Measurements from ENCODE around the gene NGDN. TPM values are rescaled to one million over a fixed set of nuclear protein-coding genes. Genes with fewer than 3 reads are reported as not detected.

Gene NGDN
- total RNA-seq, 1 experiment from 2014 or later: 63.6 TPM

- in situ Hi-C loops (cut with HindIII; ENCODE audit: low pct_unique_long_range_greater_than_20kb, low sequenced_read_pairs): no loop called here
- DNase-seq (ENCODE audit: low read depth, low spot score): no peak
Observed at GRCh38 chr14:23512156-23512555, 42.7 kb downstream of the NGDN start.

DNA sequence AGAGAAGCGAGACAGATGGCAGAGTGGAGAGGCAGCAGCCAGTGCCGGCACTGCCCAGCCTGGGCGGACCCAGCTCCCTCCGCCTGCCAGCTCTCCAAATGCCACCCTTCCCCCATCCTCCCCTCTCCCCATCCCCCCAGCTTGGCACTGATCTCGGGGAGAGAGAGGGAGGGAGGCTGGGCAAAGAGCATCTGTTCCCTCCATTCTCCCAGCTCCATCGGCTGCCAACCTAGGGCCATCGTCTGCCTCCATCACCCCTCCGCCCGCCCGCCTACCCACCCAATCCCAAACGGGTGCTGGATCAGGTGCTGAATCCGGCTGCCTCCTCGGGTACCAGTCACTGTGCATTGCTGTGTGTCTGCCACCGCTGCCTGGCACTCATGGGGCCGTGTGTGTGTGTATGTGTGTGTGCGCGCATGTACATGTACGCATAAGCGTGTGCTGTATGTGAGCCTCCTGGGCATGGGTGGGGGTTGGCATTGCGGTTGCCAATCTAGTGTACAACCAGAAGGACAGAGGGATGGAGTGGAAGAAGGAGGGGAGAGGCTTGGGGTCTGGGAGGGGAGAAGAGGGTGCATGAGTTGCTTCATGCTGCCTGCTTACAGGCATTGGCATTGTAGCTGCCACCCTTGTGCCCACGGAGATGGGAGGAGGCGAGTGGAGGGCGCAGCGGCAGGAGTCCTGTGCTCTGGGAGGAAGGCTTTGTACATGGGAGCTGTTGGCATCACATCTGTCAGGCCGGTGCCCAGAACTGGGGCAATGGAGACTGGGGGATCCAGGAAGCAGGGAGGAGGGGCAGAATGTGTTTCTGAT lies 43.7 kb downstream of the NGDN start:
- DNase-seq (ENCODE audit: low read depth, low spot score): no peak
- in situ Hi-C loops (cut with HindIII; ENCODE audit: low pct_unique_long_range_greater_than_20kb, low sequenced_read_pairs): no loop called here

- in situ Hi-C loops (cut with HindIII; ENCODE audit: low pct_unique_long_range_greater_than_20kb, low sequenced_read_pairs): no loop called here
- DNase-seq (ENCODE audit: low read depth, low spot score): no peak
Observed at GRCh38 chr14:23513818-23514643, 44.5 kb downstream of the NGDN start.

DNA sequence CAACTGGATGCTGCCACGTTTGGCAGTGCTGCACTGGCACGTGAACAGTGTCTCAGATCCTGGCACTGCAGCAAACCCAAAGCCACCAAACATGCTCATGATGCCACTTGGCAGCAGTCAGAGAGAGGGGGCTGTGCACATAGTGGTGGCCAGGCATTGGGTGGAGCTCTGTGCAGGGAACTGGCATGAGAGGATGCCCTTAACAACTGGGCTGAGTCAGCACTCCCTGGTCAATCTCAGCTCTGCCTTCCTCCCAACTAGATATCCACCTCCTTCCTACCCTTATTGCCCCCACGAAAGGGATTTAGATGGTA lies 45.1 kb downstream of the NGDN start:
- in situ Hi-C loops (cut with HindIII; ENCODE audit: low pct_unique_long_range_greater_than_20kb, low sequenced_read_pairs): no loop called here

DNA sequence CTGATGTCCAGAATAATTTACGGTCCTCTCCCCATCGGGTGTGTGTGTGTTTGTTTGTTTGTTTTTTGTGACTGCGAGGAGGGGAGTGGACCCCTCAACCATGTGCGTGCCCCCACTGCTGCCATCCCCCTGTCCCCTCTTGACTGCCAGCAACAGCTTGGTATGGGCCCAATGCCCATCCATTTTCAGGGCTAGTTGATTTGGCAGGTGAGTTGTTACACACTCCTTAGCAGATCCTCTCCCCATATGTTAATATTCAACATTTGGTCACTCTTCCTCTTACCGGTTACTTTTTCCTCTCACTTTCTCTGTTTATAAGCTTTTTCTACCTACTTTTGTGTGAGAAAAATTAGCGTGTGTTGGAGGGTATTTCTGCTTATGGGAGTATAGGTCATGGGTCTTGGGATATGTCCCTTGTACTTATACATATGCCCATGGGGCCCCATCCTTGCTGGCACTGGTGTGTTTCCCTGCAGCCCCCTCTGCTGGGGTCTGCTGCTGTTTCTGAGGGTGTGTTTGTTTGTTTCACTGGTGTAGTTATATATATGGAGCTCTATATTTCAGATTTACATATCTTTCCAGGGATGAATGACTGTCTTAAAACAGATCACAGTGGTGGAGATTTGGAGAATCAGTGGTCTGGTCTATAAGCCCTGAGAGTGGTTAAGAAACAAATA lies 48.3 kb downstream of the NGDN start:
- in situ Hi-C loops (cut with HindIII; ENCODE audit: low pct_unique_long_range_greater_than_20kb, low sequenced_read_pairs): no loop called here
- no peak for DNase-seq (ENCODE audit: low read depth, low spot score)

More for the DNA sequence above, 45.1 kb downstream of the NGDN start:
- no peak for DNase-seq (ENCODE audit: low read depth, low spot score)

GRCh38 chr14:23518709-23519108 lies 49.2 kb downstream of the NGDN start:
- in situ Hi-C loops (cut with HindIII; ENCODE audit: low pct_unique_long_range_greater_than_20kb, low sequenced_read_pairs): no loop called here
- no peak for DNase-seq (ENCODE audit: low read depth, low spot score)

DNA sequence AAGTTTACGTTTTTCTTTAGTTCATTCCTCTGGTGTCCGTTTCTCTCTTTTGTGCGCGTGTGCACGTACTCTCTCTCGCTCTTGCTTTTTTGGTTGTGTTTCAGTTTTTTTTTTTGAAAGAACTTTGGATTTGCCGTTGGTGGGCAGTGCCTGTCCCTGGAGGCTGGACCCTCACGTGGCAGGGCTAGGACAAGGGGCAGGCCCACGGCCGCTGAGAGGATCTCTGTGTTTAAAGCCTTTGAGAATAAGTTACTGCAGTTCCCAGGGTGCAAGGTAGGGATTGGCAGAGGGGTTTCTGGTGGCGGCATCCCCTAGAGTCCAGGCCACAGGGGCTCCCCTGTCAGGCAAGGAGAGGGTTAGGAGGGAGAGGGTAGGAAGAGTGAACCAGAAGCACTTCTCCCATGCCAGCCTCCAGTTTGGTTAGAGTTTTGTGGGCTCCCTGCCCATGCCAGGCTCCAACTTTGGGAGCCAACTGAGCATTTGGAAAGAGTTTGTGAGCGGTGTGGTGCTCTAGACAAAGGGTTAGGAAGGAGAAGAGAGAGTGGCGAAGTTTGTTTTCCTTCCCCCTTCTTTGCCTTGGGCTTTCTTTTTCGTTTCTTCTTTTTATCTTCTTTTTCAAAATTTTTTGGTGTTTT lies 51.5 kb downstream of the NGDN start:
- no peak for DNase-seq (ENCODE audit: low read depth, low spot score)
- in situ Hi-C loops (cut with HindIII; ENCODE audit: low pct_unique_long_range_greater_than_20kb, low sequenced_read_pairs): no loop called here

GRCh38 chr14:23521785-23522640 lies 52.5 kb downstream of the NGDN start:
- no peak for DNase-seq (ENCODE audit: low read depth, low spot score)
- in situ Hi-C loops (cut with HindIII; ENCODE audit: low pct_unique_long_range_greater_than_20kb, low sequenced_read_pairs): no loop called here

DNA sequence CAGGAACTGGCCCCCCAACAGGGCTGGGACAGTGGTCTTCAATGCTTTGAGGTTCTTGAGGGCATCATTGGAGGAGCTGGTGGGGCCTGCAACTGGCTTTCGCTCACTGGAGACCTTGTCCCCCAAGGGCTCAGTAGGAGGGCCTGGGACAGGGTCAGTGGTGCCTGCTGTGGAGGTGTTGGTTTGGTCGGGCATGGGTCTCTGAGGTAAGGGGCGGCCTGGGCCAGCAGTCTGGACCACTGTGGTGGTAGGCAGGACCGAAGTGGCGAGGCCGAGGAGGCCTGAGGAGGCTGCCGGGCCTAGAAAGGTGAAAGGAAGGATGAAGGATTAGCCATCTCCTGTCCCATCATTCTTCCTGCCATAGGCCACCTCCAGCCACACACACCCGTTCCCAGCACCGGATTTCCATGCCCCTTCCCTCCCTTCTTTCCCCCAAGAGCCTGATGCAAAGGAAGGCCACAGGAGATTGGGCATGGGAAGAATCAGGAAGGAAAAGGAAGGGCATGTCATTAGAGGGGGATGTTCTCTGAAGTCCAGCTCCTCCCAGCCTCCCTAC lies 53.2 kb downstream of the NGDN start:
- in situ Hi-C loops (cut with HindIII; ENCODE audit: low pct_unique_long_range_greater_than_20kb, low sequenced_read_pairs): no loop called here

GRCh38 chr14:23523229-23524016 lies 53.9 kb downstream of the NGDN start:
- DNase-seq (ENCODE audit: low read depth, low spot score): no peak

More for the DNA sequence above, 53.2 kb downstream of the NGDN start:
- no peak for DNase-seq (ENCODE audit: low read depth, low spot score)

GRCh38 chr14:23524954-23525353 lies 55.5 kb downstream of the NGDN start:
- in situ Hi-C loops (cut with HindIII; ENCODE audit: low pct_unique_long_range_greater_than_20kb, low sequenced_read_pairs): no loop called here
- DNase-seq (ENCODE audit: low read depth, low spot score): no peak

More at GRCh38 chr14:23523229-23524016, 53.9 kb downstream of the NGDN start:
- in situ Hi-C loops (cut with HindIII; ENCODE audit: low pct_unique_long_range_greater_than_20kb, low sequenced_read_pairs): no loop called here

GRCh38 chr14:23525611-23526010 lies 56.1 kb downstream of the NGDN start:
- no peak for DNase-seq (ENCODE audit: low read depth, low spot score)
- in situ Hi-C loops (cut with HindIII; ENCODE audit: low pct_unique_long_range_greater_than_20kb, low sequenced_read_pairs): no loop called here

Other genes starting within 250 kb of the NGDN start
- gene RNF212B, start 231.8 kb upstream of the NGDN start, total RNA-seq (2014; rRNA removed; shearing (Covaris generic)): not detected in 2 replicates
- gene HOMEZ, start 183.6 kb upstream of the NGDN start, total RNA-seq (2014; rRNA removed; shearing (Covaris generic)): 12.8 TPM in 2 replicates
- 3.6 and 3.9 TPM in 2 replicates for gene PPP1R3E, start 166.8 kb upstream of the NGDN start, total RNA-seq (2014; rRNA removed; shearing (Covaris generic))
- gene BCL2L2, start 162.9 kb upstream of the NGDN start, total RNA-seq (2014; rRNA removed; shearing (Covaris generic)): 19.1 and 20.9 TPM in 2 replicates
- 45.9 and 50.8 TPM in 2 replicates for gene PABPN1, start 148.2 kb upstream of the NGDN start, total RNA-seq (2014; rRNA removed; shearing (Covaris generic))
- gene SLC22A17, start 116.8 kb upstream of the NGDN start, total RNA-seq (2014; rRNA removed; shearing (Covaris generic)): 9.5 and 10.7 TPM in 2 replicates
- not detected in 2 replicates for gene EFS, start 104.5 kb upstream of the NGDN start, total RNA-seq (2014; rRNA removed; shearing (Covaris generic))
- not detected in 2 replicates for gene IL25, start 96.9 kb upstream of the NGDN start, total RNA-seq (2014; rRNA removed; shearing (Covaris generic))
- gene CMTM5, start 92.7 kb upstream of the NGDN start, total RNA-seq (2014; rRNA removed; shearing (Covaris generic)): not detected in 2 replicates
- gene MYH6, start 61.4 kb upstream of the NGDN start, total RNA-seq (2014; rRNA removed; shearing (Covaris generic)): not detected in 2 replicates
- gene MYH7, start 34.0 kb upstream of the NGDN start, total RNA-seq (2014; rRNA removed; shearing (Covaris generic)): 0.05 TPM in 1 of 2 replicates, not detected in the other
- gene ZFHX2, start 82.1 kb downstream of the NGDN start, total RNA-seq (2014; rRNA removed; shearing (Covaris generic)): not detected in 2 replicates
- gene THTPA, start 86.6 kb downstream of the NGDN start, total RNA-seq (2014; rRNA removed; shearing (Covaris generic)): 9.5 and 11.9 TPM in 2 replicates
- gene AP1G2, start 98.1 kb downstream of the NGDN start, total RNA-seq (2014; rRNA removed; shearing (Covaris generic)): 13.0 and 14.9 TPM in 2 replicates
- gene JPH4, start 109.1 kb downstream of the NGDN start, total RNA-seq (2014; rRNA removed; shearing (Covaris generic)): not detected in 2 replicates
- gene DHRS2, start 166.7 kb downstream of the NGDN start, total RNA-seq (2014; rRNA removed; shearing (Covaris generic)): 0.42 and 1.5 TPM in 2 replicates

Measured in SK-MEL-5 (cell line).